ENCODE results near the gene FCMR. TPM values are rescaled to one million over a fixed set of nuclear protein-coding genes. Genes with fewer than 3 reads are reported as not detected.

Gene FCMR
- total and polyA plus RNA-seq, 8 donors, result 3.3 to 6.7 (median 4.8) TPM; not detected in 2

- Histone ChIP-seq H3K4me3 (no peak overlapping the region), H3K27me3 (no peaks in the 10 kb centered on the region), H3K4me1 (peaks cover 0 to 9% (median 4%) of the 10 kb centered on the region in 4 donors), H3K9me3 (no peaks in the 10 kb centered on the region), H3K36me3 (no peaks in the 10 kb centered on the region), H3K27ac (no peak overlapping the region)
- TF ChIP-seq EP300 (IDR thresholded peaks at IDR 0.05) (no peak), POLR2AphosphoS5 (IDR thresholded peaks at IDR 0.05) (no peak), POLR2A (IDR thresholded peaks at IDR 0.05) (no peak)
- TF ChIP-seq, protein P1, sequence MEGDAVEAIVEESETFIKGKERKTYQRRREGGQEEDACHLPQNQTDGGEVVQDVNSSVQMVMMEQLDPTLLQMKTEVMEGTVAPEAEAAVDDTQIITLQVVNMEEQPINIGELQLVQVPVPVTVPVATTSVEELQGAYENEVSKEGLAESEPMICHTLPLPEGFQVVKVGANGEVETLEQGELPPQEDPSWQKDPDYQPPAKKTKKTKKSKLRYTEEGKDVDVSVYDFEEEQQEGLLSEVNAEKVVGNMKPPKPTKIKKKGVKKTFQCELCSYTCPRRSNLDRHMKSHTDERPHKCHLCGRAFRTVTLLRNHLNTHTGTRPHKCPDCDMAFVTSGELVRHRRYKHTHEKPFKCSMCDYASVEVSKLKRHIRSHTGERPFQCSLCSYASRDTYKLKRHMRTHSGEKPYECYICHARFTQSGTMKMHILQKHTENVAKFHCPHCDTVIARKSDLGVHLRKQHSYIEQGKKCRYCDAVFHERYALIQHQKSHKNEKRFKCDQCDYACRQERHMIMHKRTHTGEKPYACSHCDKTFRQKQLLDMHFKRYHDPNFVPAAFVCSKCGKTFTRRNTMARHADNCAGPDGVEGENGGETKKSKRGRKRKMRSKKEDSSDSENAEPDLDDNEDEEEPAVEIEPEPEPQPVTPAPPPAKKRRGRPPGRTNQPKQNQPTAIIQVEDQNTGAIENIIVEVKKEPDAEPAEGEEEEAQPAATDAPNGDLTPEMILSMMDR (IDR thresholded peaks at IDR 0.05), result no peak
- WGBS, 5 donors, result 25 to 58% (median 31%) methylated on average over 1 of the region's 1 CpG
- DNase-seq, result peak in 1 of 2 donors; percentile 39
- intact Hi-C loops (cut with DNase I; ENCODE audit: low total_unique reads), result no loop called here
Measured at GRCh38 chr1:206863266-206863665, 58.5 kb downstream of the FCMR start.

GRCh38 chr1:206860165-206860564, 61.6 kb downstream of the FCMR start:
- no peaks in the 10 kb centered on the region for H3K9me3 ChIP-seq
- no peak overlapping the region for H3K27ac ChIP-seq
- no peak for DNase-seq
- H3K36me3 ChIP-seq, result no peaks in the 10 kb centered on the region
- TF ChIP-seq POLR2A (IDR thresholded peaks at IDR 0.05) (no peak), POLR2AphosphoS5 (IDR thresholded peaks at IDR 0.05) (no peak), EP300 (IDR thresholded peaks at IDR 0.05) (no peak)
- TF ChIP-seq, protein P1 (IDR thresholded peaks at IDR 0.05), result no peak
- intact Hi-C loops (cut with DNase I; ENCODE audit: low total_unique reads), result no loop called here
- peaks cover 0 to 5% (median 2%) of the 10 kb centered on the region in 4 donors for H3K4me1 ChIP-seq
- no peak overlapping the region for H3K4me3 ChIP-seq
- 70 to 89% (median 84%) methylated on average over 4 of the region's 4 CpGs for WGBS, 5 donors
- H3K27me3 ChIP-seq, result no peaks in the 10 kb centered on the region

DNA sequence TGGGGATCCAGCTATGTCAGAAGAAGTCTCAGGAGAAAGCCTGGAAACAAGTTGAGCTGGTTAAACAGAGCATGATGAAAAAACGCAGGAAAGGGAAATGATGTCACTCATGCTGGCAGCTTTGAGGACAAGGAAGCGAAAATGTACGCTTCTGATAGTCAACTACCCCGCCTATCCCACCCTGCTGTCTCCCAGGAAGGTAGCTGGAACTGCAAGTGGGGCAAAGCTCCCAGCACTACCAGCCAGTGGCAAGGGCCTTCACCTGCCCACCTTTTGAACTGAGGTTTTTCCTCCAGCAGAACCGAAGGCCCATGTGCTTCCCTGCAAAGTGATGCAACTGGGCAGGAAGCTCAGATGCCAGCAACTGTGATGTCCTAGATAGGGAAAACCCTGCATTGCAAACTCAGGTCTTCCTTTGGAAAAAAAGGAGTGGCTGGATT, 62.6 kb downstream of the FCMR start:
- TF ChIP-seq POLR2AphosphoS5 (IDR thresholded peaks at IDR 0.05), result no peak
- TF ChIP-seq EP300 (IDR thresholded peaks at IDR 0.05), result no peak
- no peak for TF ChIP-seq POLR2A (IDR thresholded peaks at IDR 0.05)
- TF ChIP-seq, protein P1 (IDR thresholded peaks at IDR 0.05), result no peak
- no peaks in the 10 kb centered on the region for H3K36me3 ChIP-seq
- intact Hi-C loops (cut with DNase I; ENCODE audit: low total_unique reads), result no loop called here
- WGBS, 5 donors, result 65 to 73% (median 68%) methylated on average over 5 of the region's 5 CpGs
- H3K27me3 ChIP-seq, result no peaks in the 10 kb centered on the region
- no peak overlapping the region for H3K27ac ChIP-seq
- H3K9me3 ChIP-seq, result no peaks in the 10 kb centered on the region
- no peak overlapping the region for H3K4me3 ChIP-seq
- peak in 1 of 2 donors; percentile 30 for DNase-seq
- H3K4me1 ChIP-seq, result peaks cover 0 to 4% (median 0%) of the 10 kb centered on the region in 4 donors

GRCh38 chr1:206856674-206857464, 64.9 kb downstream of the FCMR start:
- Histone ChIP-seq H3K9me3 (no peaks in the 10 kb centered on the region), H3K4me3 (no peak overlapping the region), H3K27ac (no peak overlapping the region), H3K27me3 (no peaks in the 10 kb centered on the region), H3K36me3 (no peaks in the 10 kb centered on the region), H3K4me1 (peaks cover 0 to 4% (median 0%) of the 10 kb centered on the region in 4 donors)
- intact Hi-C loops (cut with DNase I; ENCODE audit: low total_unique reads), result no loop called here
- TF ChIP-seq POLR2A (IDR thresholded peaks at IDR 0.05), result no peak
- no peak for TF ChIP-seq EP300 (IDR thresholded peaks at IDR 0.05)
- TF ChIP-seq POLR2AphosphoS5 (IDR thresholded peaks at IDR 0.05), result no peak
- TF ChIP-seq, protein P1 (IDR thresholded peaks at IDR 0.05), result no peak
- no peak for DNase-seq
- 81 to 92% (median 88%) methylated on average over 5 of the region's 5 CpGs for WGBS, 5 donors

Data from stomach (tissue), 9 donors.